Lung (tissue), 12 donors: ENCODE results near the gene ME1. TPM values are rescaled to one million over a fixed set of nuclear protein-coding genes. Genes with fewer than 3 reads are reported as not detected.

Experiments
- ATAC-seq: fragments of 200-7000 bp; cut with Tn5 transposase; one replicate; pipeline ENCODE4 v1.9.1; 2020; ENCODE audit warnings: moderate number of reproducible peaks; ENCODE audit not compliant: insufficient read depth, low FRiP score
- DNase-seq, 3 donors: peaks; one replicate each; pipeline ENCODE4 v3.0.0-alpha.2; 2013 to 2017
- H3K27ac ChIP-seq, 2 donors: one replicate each; pipeline ENCODE4 v1.5.1; 2013; ENCODE audit warnings: mild to moderate bottlenecking in 2 of 2, moderate library complexity in 2 of 2, control low read depth in 1 of 2, inconsistent platforms in 1 of 2, low read depth in 1 of 2, low read length in 1 of 2
- H3K27me3 ChIP-seq, 3 donors: one replicate each; pipeline ENCODE4 v1.5.1; 2013; ENCODE audit warnings: low read length in 2 of 3; ENCODE audit not compliant: control insufficient read depth in 3 of 3, insufficient read depth in 3 of 3
- H3K36me3 ChIP-seq, 4 donors: one replicate each; pipeline ENCODE4 v1.5.1; 2013; ENCODE audit warnings: low read length in 4 of 4, mild to moderate bottlenecking in 1 of 4, moderate library complexity in 1 of 4; ENCODE audit not compliant: control insufficient read depth in 4 of 4, insufficient read depth in 4 of 4
- H3K4me1 ChIP-seq, 5 donors: one replicate each; pipeline ENCODE4 v1.5.1; 2013; ENCODE audit warnings: low read length in 5 of 5, mild to moderate bottlenecking in 2 of 5, moderate library complexity in 1 of 5; ENCODE audit not compliant: control insufficient read depth in 5 of 5, insufficient read depth in 5 of 5
- H3K4me3 ChIP-seq: one replicate; pipeline ENCODE4 v1.5.1; 2013; ENCODE audit warnings: mild to moderate bottlenecking, control low read depth, moderate library complexity
- H3K9ac ChIP-seq, 2 donors: one replicate each; pipeline ENCODE4 v1.5.1; 2013; ENCODE audit warnings: low read length in 2 of 2, control low read depth in 1 of 2; ENCODE audit not compliant: insufficient read depth in 1 of 2
- H3K9me3 ChIP-seq, 4 donors: one replicate each; pipeline ENCODE4 v1.5.1; 2013; ENCODE audit warnings: low read length in 3 of 4, mild to moderate bottlenecking in 1 of 4, moderate library complexity in 1 of 4; ENCODE audit not compliant: control insufficient read depth in 4 of 4, insufficient read depth in 3 of 4
- CTCF ChIP-seq: IDR thresholded peaks from 2 replicates; pipeline ENCODE4 v1.5.1; 2012; ENCODE audit warnings: mild to moderate bottlenecking; ENCODE audit errors: control extremely low read depth, extremely low read depth
- WGBS, 2 donors: extraction: QIAGEN DNeasy Blood & Tissue Kit; methylation state at CpG; one replicate each; pipeline ENCODE4 v1.1.7; 2013; 5-methylcytosine and 5-hydroxymethylcytosine counted together
- polyA plus RNA-seq, 2 donors: library from polyadenylated mRNA; stranded (reverse); fragments of 200-250 nt; gene quantifications; one replicate each; pipeline ENCODE4 v1.2.1, GENCODE V29; 2013
- total RNA-seq, 2 donors: library from RNA; depleted of rRNA in 1 of 2; stranded (reverse); fragments of >200 nt in 1 of 2; gene quantifications; one replicate each; pipeline ENCODE4 v1.2.1, GENCODE V29; 2014 to 2021
- donor health status: control.
- donor health status: control.
- donor health status: Bipolar disorder and iron deficiency.
- donor health status: healthy.
- donor health status: DM: yes; HTN: yes; CAD: no.

Gene ME1
- total and polyA plus RNA-seq, 4 donors: 4.9 to 17.5 (median 10.8) TPM

GRCh38 chr6:83199173-83199862 lies 231.5 kb downstream of the ME1 start:
- Histone ChIP-seq H3K4me3 (no peak overlapping the region), H3K9me3 (no peaks in the 10 kb centered on the region), H3K36me3 (peaks cover 0 to 3% (median 0%) of the 10 kb centered on the region in 4 donors), H3K9ac (no peak overlapping the region), H3K4me1 (peaks cover 0 to 7% (median 0%) of the 10 kb centered on the region in 5 donors), H3K27ac (no peak overlapping the region), H3K27me3 (no peaks in the 10 kb centered on the region)
- TF ChIP-seq CTCF: no peak
- 90 to 92% methylated on average over 5 of the region's 5 CpGs for WGBS, 2 donors
- ATAC-seq: no peak
- no peak for DNase-seq

- TF ChIP-seq CTCF: no peak
These were observed 232.2 kb downstream of the ME1 start for GRCh38 chr6:83198486-83199172.

GRCh38 chr6:83193747-83194566 lies 236.9 kb downstream of the ME1 start:
- TF ChIP-seq CTCF: no peak
- WGBS, 2 donors: 4% methylated on average over 43 to 44 of the region's 44 CpGs

More at GRCh38 chr6:83198486-83199172, 232.2 kb downstream of the ME1 start:
- Histone ChIP-seq H3K27ac (no peak overlapping the region), H3K27me3 (no peaks in the 10 kb centered on the region), H3K9ac (no peak overlapping the region), H3K4me3 (no peak overlapping the region), H3K9me3 (no peaks in the 10 kb centered on the region), H3K4me1 (peaks cover 0 to 12% (median 0%) of the 10 kb centered on the region in 5 donors), H3K36me3 (peaks cover 0 to 3% (median 0%) of the 10 kb centered on the region in 4 donors)
- 83 to 90% methylated on average over 4 of the region's 4 CpGs for WGBS, 2 donors
- ATAC-seq (no peak), DNase-seq (no peak)

More at GRCh38 chr6:83193747-83194566, 236.9 kb downstream of the ME1 start:
- Histone ChIP-seq H3K9me3 (no peaks in the 10 kb centered on the region), H3K36me3 (peaks cover 0 to 9% (median 3%) of the 10 kb centered on the region in 4 donors), H3K27me3 (no peaks in the 10 kb centered on the region), H3K9ac (peak overlapping the region; percentile 50 to 59), H3K4me3 (peak overlapping the region; percentile 95), H3K4me1 (peaks cover 0 to 30% (median 4%) of the 10 kb centered on the region in 5 donors), H3K27ac (peak overlapping the region; percentile 74 to 91)
- DNase-seq (peak; percentile 37 to 45 (median 41)), ATAC-seq (peak; percentile 36)
